NCI-H2227 (cell line): ENCODE data around the gene APLP2.
"Not testable (repeated sequence)": the region's sequence is repeated elsewhere in the genome, so short reads cannot be mapped to it uniquely, and the experiment has no call there.

Experiments used
- DNase-seq: peaks from one replicate; lab custom pipeline; 2025; ENCODE audit not compliant: unreplicated experiment; lab: John Stamatoyannopoulos, UW

Gene APLP2

DNA sequence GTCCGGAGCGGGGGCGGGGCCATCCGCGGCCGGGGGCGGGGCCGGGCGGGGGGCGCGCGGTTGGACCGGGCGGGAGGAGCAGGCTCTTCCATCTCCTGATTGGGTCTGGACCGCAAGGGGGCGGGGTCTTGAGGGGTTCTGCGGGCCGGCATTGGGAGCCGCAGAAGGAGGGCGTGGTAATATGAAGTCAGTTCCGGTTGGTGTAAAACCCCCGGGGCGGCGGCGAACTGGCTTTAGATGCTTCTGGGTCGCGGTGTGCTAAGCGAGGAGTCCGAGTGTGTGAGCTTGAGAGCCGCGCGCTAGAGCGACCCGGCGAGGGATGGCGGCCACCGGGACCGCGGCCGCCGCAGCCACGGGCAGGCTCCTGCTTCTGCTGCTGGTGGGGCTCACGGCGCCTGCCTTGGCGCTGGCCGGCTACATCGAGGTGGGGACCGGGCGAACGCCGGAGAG is at the start of gene APLP2:
Gene APLP2 (plus strand): TSS at position 236 of the 450 bp plus-strand sequence. CDS start 84 bp downstream, at position 320.
- DNase-seq, result peak; percentile 96

DNA sequence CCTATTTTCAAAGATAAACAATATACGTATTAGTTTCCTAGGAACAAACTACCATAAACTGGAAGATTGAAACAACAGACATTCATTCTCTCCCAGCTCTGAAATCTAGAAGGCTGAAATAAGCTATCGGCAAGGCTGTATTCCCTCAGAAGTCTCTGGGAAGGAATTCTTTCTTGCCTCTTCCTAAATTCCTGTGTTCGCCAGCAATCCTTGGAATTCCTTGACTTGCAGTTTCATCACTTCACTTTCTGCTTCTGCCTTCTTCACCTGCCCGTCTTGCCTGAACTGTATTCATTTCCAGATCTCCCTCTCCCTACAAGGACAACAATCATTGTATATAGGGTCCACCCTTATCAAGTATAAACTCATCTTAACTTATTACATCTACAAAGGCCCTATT is 49.4 kb upstream of the APLP2 start:
- DNase-seq, result no peak

DNA sequence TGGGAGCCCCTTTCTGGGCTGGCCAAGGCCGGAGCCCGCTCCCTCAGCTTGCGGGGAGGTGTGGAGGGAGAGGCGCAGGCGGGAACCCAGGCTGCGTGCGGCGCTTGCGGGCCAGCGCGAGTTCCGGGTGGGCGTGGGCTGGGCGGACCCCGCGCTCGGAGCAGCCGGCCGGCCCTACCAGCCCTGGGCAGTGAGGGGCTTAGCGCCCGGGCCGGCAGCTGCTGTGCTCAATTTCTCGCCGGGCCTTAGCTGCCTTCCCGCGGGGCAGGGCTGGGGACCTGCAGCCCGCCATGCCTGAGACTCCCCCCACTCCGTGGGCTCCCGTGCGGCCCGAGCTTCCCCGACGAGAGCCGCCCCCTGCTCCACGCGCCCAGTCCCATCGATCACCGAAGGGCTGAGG is 48.1 kb upstream of the APLP2 start:
- not testable (repeated sequence) for DNase-seq

DNA sequence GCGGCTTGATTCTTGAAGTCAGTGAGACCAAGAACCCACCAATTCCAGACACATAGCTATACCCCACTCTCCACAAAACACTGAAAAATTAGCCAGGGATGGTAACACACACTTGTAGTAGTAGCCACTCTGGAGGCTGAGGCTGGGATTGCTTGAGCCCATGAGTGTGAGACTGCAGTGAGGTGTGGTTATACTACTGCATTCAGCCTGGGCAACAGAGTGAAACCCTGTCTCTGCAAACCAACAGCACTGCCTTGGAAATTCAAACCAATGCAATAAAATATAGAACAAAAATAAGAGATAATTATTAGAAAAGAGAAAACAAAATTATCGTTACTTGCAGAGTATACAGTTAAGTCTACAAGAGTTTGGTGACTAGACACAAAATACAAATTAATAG is 46.9 kb upstream of the APLP2 start:
- DNase-seq, result no peak

DNA sequence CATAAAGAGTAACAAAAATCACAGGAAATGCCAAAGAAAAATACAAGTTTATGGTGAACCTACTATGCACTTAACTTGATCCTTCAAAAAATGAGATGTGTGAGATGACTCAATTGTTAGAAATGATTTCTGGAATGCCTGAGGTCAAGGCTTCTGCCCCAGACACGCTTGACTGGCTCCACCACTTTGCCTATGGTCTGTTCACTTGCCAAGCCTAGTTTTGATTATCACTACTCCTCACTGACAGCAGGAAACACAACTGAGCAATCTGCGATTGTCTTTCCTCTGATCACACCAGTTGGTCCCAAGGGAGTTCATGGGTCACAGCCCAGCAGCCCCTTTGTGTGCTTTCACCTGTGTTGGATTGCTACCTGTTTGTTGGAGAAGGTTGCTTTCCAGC is 46.5 kb upstream of the APLP2 start:
- no peak for DNase-seq

DNA sequence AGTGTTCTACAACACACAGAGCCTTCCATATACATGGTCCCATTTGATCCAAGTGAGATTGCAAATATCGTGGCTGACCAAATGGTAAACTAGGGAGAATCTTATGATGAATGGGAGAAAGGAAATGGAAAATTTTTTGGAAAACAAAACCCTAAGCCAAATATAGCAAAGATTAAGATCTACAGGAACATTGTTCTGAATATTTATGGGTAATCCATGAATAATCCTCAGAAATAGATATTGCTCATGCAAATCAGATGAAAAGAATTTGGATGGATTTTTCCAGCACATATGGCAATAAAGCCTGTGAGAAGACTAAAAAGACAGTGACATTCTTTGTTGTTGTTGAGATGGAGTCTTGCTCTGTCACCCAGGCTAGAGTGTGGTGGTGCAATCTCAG is 45.3 kb upstream of the APLP2 start:
- DNase-seq, result no peak

DNA sequence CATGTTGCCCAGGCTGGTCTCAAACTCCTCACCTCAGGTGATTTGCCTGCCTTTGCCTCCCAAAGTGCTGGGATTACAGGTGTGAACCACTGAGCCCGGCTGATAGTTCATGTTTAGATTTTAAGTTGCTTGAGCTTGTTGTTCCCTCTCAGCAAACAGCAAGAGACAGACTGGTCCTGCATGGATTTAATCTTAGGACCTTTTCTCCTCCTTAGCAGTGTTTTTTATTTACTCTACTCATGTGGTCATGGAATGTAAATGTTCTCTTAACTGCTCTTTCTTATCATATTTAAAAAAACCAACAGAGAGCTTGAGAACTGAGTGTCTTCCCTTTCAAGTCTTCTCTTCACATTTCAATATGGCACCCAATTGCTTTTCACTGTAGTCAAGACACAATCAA is 44.3 kb upstream of the APLP2 start:
- DNase-seq, result no peak

DNA sequence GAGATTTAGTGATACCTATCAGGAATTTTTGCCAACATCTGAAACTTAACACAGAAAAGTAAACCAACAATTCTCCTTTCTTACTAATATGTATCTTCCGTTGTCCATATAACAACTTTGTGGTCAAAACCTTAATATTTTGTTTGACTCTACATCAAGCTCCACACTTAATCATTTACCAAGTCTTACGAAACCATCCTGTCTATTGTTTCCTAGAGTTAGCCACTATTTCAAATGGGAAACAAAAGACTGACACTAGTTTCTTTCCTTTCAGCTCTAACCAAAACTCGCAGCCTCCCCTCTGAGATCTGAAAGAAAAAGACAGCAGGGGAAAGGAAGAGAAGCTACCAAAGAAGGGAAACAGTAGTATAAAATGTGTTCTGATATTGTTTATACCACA is 40.6 kb upstream of the APLP2 start:
- no peak for DNase-seq

DNA sequence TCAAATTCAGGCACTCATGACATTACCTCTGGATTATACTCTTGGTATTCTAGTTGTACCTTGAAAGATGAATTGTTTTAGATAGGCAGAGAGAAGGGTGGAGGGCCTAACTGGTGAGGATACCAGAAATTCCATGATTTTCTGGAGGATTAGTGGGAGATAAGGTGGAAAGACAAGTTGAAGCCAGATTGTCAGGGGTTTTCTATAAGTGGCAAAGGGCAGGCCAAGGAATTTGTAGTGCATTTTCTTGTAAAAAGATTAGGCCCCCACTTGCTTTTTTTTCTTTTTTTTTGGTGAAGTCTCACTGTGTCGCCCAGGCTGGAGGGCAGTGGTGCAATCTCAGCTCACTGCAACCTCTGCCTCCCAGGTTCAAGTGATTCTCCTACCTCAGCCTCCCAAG is 38.6 kb upstream of the APLP2 start:
- DNase-seq, result no peak

DNA sequence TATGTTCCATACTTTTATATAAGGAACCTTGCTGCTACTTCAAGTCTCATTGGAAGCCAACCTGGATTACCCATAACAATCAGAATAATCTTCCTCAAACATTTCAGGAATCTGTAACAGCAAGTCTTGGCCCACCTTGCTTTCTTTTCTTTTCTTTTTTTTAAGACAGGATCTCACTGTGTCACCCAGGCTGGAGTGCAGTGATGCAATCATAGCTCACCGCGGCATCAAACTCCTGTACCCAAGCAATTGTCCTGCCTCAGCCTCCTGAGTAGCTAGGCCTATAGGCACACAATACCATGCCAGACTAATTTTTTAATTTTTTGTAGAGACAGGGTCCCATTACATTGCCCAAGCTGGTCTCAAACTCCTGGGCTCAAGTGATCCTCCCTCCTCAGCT is 37.7 kb upstream of the APLP2 start:
- no peak for DNase-seq

DNA sequence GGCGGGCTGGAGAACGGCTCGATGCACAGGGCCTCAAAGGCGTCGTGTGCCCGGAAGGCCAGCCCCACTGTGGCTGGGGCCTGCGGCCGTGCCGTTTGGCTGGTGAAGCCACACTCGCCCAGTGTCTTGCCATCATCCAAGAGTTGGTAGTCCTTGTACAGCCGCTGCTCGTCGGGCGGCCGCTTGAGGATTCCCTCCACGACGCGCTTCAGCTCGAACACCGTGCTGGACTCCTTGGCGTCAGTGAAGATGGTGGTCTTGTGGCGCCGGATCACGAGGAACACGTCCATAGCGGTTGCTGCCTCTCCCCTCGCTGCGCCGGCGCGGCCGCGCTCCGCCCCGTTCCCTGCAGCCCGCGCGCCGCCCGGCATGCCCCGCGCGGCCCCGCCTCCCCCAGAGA is 36.8 kb upstream of the APLP2 start:
- no peak for DNase-seq

DNA sequence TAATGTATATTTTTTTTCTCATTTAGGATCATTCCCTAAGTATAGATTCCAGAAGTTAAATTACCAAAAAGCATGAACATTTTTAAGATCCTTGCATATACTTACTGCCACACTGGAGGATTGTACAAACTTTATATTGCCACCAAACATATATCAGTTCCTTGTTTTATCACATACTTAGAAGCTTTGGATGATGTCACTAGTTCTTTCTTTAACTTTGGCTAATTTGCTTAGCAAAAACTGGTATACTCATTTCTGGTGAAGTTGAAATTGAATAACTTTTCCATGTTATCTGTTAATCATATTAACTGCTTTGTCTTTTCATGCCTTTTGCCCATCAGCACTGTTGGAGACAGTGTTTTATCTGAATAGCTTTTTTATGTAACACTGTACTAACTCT is 35.5 kb upstream of the APLP2 start:
- no peak for DNase-seq

DNA sequence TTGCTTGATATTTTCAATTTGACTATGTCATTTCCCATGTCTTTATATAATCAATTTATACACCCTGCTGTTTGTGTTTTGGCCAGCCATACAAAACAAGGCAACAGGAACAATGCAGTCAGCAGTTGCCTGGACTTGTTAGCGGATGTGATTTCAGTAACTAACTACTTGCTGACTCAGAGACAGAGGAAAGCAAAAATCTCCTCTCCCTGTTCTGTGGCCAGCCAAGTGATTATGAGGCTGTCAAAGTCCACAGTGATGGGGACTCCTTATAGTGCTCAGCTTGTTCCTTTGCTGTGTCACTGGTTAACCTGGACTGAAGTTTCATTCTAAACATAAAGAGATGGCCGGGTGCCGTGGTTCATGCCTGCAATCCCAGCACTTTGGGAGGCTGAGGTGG is 32.6 kb upstream of the APLP2 start:
- no peak for DNase-seq

DNA sequence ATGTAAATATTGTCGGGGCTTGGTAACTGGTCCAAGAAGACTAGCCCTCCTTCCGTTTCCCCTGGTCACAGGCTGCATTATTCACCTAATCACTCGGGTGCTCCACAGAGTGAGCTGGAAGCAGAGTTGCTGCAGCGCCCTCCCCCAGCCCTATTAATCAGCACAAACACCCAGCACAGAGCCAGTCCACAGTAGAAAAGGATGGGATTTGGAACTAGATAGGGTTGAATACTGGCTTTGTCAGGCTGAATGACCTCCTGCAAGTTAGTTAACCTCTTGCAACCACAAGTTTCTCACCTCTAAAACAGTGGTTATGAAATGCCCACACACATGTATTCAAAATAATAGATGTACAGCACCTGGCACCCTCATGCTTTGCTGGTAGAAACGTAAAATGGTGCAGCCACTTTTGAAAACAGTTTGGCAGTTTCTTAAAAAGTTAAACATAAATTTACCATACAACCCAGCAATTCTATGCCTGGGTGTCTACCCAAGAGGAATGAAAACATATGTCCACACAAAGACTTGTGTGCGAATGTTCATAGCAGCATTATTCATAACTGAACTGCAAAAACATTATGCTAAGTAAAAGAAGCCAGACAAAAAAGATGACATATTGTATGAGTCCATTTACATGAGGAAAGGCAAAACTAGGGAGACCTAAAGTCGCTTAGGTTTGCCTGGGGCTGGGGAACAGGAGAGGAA is 31.7 kb upstream of the APLP2 start:
- DNase-seq, result no peak

DNA sequence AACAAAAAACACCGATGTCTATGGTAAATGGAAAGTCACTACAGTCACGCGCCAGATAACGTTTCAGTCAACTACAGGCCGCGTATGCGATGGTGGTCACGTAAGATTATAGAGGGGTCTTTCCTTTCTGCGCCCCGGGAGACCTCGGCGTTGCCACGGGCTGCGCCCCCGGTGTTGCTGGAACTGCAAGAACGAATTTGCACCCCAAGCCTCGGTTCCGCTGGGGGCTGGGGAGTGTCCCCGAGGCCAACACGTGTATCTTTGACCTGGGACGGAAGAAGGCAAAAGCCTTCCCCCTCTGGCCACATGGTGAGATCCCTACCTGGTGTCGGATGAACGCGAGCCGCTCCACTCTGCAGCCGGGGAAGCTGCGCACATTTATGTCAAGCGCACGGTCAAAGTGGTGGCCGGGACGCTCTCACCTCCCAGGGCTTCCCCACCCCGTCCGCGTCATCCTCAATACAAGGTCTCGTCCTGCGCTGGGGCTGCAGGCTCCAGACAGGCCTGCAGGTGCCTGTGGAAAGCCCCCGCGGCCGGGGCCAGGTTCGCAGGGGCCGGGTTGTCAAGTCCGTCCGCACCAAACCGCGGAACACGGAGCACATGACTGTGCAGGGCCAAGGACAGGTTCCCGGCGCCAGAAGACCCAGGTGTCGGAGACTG is 29.3 kb upstream of the APLP2 start:
- no peak for DNase-seq

DNA sequence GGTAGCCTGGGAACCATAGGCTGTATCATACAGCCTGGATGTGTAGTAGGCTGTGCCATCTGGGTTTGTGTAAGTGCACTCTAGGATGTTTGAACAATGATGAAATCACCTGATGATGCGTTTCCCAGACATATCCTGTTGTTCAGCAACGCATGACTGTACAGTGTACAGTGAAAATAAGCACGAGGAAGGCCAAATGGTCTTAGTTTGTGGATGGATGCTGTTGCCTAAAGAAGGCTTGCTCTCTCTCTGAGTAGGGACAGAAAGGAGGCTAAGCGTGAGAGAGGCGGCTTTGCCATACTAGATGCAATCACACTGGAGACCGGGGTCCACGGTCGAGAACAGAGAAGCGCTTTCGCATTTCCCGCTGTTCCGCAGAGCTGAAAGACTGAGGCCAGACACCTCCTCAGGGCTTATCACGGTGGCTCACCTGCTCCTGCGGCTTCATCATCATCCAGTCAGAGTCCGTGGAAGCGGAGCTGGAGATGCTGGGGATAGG is 27.6 kb upstream of the APLP2 start:
- no peak for DNase-seq

DNA sequence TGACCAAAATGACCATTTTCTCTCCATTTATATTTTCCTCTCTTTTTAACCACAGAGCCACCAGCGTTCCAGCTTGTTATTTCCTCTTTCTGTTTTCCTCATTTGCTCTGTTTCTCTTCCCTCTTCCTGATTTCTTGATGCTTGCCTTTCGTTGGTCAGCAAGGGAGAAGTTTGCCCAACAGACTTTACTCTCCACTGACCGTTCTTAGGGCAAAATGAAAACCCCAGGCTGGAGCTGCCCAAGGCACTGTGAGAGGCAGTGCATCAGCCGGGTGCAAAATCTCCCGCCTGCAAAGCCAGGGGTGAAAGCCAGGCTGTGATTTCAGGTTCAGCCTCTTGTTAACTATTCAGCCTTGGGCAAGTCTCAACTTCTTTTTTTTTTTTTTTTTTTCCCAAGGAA is 26.1 kb upstream of the APLP2 start:
- no peak for DNase-seq

DNA sequence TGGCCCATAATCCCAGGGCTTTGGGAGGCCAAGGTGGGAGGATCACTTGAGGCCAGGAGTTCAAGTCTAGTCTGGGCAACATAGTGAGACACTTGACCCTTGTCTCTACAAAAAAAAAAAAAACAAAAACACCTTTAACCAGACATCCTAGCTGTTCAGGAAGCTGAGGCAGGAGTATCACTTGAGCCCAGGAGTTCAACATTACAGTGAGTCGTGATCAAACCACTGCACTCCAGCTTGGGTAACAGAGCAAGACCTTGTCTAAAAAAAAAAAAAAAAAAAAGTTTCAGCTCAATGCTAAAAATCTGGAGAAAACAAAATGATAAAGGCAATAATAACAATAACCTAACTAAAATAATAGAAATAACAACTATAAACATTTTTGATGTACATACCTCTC is 22.6 kb upstream of the APLP2 start:
- no peak for DNase-seq

DNA sequence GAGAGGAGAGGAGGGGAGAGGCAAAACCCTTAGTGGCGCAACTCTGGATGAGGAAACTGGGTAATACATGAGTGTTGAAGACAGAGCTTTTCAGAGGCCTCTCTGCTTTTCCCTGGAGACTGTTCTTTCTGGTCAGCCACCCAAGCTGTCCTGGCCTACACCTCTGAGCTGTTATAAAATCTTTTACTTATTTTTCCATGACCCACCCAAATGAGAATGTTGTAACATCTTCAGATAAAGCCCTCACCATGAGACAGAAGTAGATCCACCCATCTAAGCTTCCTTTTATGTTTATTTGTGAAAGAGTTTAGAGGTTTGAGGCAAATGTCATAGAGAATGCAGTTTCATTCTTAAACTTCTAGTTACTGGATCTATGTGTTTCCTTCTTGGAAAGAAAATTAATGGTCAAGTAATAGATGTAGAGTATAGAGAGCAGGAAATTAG is 20.3 kb upstream of the APLP2 start:
- no peak for DNase-seq

DNA sequence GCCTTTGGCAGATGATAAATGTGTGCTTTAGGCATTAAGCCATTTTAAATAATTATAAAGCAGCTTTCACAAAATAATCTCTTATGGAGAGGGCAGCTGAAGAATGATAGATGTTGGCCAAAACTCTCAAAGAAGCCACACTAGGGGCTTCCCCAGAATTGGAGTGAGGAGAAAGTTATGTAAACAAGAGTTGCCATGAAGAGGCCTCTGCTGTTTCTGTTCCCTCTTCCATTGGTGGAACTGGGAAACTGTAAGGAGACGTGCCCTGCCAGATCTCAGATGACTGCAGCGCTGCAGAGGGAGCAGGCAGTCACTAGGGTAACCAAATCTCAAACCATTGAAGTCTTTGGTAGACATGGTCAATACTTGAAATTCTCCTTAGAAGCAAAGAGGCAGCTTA is 19.4 kb upstream of the APLP2 start:
- no peak for DNase-seq

DNA sequence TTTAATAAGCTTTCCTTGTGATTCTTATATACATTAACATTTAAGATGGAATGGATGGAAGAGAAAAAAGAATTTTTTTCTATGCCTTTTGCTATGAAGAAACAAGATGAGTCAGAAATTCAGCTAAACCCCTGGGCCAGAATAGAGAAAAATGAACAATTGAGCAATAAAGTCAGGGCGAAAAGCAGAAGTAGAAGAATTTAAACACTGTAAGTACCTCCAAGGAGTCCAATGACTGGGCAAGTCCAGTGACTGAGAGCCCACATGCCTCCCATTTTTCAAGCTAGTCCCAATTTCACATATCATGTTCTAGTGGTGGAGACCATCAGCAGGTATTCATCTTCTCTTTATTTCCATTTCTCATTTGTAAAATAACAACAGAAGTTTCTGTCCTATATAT is 18.6 kb upstream of the APLP2 start:
- DNase-seq, result no peak

DNA sequence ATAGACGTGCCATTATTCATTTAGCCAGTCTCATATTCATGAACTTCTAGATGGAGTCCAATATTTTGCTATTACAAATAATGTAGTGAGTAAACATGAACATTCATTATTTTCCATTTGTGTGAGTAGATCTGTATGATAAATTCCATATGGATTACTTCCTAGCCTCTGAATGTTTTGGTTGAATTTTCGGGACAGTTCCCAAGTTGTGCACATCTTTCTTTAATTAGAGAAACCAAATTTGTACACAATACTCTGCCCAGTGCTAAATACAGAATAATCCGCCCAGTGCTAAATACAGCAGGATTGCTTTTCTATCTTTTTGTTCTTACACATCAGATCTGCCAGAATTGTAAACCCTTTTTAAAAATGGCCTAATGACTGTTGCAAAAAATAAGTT is 17.1 kb upstream of the APLP2 start:
- no peak for DNase-seq

DNA sequence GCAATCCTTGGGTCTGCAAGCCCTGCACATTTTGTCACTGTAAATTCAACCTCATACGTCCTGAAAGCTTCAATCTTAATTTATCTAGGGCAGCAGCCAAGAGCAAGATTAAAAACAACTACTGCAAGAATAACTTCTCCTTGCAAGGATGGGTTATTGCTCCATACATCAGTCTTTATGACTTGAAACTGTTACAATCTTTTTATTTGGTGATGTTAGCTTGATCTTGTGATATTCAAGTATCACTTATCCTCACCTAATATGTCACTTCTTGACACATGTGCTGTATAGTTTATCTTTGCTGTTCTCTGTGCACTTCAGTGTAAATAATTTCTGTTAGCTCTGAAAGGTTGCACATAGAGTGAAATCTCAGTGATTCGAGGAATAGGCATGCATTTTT is 14.7 kb upstream of the APLP2 start:
- no peak for DNase-seq
